AG04449 (cell line): ENCODE results near the gene DIP2C.

Source experiments
- CTCF ChIA-PET: fragments of 350-600 bp; formaldehyde crosslinking; extraction: SDS; loops from one replicate; lab custom pipeline; 2021; ENCODE audit warnings: antibody characterized with exemption; lab: Yijun Ruan, JAX
- POLR2A ChIA-PET: fragments of 400-600, 350-600 bp; formaldehyde crosslinking; extraction: SDS; loops from one replicate; lab custom pipeline; 2020; ENCODE audit warnings: antibody characterized with exemption, inconsistent platforms; lab: Yijun Ruan, JAX
- DNase-seq: peaks from one replicate; pipeline ENCODE4 v3.0.0-alpha.2; 2010; ENCODE audit warnings: low read depth, low spot score
- H3K4me3 ChIP-seq: 2 replicates; pipeline ENCODE4 v1.5.1; 2011; ENCODE audit warnings: low read depth, mild to moderate bottlenecking, control low read depth, low read length
- TF ChIP-seq, protein P1 (sequence below): IDR thresholded peaks from one replicate; pipeline ENCODE4 v1.5.1; 2011; ENCODE audit warnings: mild to moderate bottlenecking, moderate library complexity, low read length, control low read depth, inconsistent platforms; ENCODE audit not compliant: insufficient read depth; ENCODE audit errors: missing control alignments

Gene DIP2C

DNA sequence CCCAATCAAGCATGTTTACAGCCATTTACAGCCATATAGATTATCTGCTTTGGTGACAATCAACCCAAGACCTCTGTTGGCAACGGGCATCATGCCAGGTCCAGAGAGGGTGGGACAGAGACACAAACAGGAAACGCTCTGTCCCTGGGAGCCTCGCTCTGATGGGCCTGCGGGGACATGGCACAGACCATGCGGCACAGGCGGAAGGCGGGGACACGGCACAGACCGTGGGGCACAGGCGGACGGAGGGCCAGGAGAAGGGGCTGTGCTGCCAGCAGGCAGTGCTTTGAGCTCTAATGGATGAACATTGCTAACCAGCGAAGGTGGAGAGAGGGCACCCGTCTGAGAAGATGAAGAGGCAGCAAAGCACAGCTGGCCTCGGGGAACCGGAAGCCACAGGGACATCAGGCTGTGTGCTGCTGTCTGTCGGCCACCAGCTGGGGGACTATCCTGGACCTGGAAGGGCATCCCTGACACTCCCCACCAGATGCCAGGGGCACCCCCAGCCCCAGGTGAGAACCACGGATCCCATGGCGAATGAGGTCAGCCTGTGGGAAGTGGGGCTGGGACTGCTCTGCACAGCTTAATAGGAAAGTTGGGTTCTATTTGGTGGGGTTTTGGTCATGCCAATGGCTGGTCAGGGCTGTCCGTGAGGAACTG, 61.0 kb downstream of the DIP2C start:
- DNase-seq: no peak
- H3K4me3 ChIP-seq: no peak overlapping the region
- TF ChIP-seq, protein P1, sequence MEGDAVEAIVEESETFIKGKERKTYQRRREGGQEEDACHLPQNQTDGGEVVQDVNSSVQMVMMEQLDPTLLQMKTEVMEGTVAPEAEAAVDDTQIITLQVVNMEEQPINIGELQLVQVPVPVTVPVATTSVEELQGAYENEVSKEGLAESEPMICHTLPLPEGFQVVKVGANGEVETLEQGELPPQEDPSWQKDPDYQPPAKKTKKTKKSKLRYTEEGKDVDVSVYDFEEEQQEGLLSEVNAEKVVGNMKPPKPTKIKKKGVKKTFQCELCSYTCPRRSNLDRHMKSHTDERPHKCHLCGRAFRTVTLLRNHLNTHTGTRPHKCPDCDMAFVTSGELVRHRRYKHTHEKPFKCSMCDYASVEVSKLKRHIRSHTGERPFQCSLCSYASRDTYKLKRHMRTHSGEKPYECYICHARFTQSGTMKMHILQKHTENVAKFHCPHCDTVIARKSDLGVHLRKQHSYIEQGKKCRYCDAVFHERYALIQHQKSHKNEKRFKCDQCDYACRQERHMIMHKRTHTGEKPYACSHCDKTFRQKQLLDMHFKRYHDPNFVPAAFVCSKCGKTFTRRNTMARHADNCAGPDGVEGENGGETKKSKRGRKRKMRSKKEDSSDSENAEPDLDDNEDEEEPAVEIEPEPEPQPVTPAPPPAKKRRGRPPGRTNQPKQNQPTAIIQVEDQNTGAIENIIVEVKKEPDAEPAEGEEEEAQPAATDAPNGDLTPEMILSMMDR: no peak
- CTCF ChIA-PET: no interaction called here
- POLR2A ChIA-PET: interaction anchor here (0.6 kb wide), 1 partner anchor 30 kb away, joined by 3 read pairs; no protein-coding TSS in a partner anchor

DNA sequence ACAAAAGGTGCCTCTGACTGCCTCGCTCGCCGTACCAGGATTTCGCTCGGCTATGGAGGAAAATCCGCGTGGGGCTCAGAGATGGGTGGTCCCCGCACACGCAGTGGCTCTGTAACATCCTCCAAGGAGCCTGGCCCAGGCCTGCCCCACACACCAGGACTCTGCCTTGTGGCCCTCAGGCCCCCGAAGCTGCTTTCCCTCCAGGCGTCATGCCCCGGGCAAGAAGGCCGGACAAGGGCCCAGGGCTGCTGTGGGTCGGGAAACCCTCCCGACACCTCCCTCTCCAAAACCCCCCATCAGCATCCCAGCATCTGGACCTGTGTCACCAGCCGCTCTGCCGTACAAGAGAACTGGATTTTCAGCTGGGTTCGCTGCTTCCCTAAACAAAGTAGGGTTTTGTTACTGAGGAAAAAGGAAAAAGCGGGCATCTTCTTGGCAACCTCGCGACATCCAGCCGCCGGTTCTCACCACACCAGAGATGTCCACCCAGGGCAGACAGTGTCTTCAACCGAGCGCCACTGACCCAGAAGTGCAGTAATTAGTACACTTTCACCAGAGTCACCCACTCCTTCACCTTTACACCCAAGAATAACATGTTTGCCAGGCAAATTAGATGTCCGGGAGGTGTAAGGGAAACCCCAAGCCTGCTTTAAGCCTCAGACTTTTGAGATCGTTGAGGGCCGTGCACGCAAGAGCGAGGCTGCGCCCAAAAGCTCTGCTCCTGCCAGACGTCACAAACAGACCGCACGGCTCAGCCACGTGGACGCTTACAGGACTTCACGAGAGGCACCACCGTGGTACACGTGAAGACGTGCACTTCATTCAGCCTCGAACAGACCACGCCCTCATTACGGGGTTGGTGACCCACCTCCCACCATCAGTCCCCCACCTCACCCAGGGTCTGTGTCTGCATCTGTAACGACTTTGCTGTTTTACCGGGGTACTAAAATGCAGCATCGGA, 62.2 kb downstream of the DIP2C start:
- no peak overlapping the region for H3K4me3 ChIP-seq
- no peak for DNase-seq
- ChIA-PET CTCF (no interaction called here), POLR2A (no interaction called here)
- TF ChIP-seq, protein P1: no peak

DNA sequence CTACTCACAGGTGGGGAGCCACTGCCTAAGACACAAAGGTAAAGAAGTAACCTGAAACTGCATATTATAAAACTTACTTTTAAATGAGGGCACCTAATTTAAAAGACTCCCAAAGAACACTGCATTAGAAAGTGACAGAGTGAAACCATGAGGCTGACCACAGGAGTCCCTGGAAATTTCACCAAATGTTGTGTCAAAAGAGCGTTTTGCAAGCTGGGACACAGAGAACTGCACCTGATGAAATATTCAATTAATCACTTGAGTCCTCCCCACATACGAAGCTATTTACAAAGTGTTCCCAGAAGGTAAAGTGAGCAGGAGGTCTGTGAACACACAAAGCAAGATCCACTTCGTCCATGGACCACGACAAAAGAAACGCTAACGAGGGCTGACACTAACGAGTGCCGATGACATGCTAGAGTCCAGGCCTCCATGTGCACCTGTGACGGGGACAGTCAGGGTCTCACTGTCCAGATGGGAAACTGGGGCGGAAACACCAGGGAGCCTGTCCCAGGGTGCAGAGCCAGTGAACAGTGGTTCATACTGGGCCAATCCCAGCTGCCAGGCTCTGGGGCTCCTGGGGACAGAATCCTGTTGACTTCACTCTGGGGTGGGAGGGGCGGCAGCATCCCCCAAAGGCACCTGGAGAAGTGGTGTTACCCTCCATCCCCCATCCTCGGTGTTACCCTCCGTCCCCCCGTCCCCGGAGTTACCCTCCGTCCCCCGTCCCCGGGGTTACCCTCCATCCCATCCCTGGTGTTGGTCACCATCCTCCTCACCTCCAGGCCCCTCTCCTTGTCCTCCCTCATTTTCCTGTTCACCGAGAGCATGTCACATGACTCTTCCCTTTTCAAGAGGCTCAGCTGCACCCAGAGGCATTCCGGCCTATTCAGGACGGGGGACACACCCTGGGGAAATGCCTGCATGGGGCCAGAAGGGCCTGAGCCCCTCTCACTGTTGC, 63.4 kb downstream of the DIP2C start:
- POLR2A ChIA-PET: no interaction called here
- TF ChIP-seq, protein P1: no peak
- CTCF ChIA-PET: no interaction called here
- DNase-seq: no peak
- H3K4me3 ChIP-seq: no peak overlapping the region

DNA sequence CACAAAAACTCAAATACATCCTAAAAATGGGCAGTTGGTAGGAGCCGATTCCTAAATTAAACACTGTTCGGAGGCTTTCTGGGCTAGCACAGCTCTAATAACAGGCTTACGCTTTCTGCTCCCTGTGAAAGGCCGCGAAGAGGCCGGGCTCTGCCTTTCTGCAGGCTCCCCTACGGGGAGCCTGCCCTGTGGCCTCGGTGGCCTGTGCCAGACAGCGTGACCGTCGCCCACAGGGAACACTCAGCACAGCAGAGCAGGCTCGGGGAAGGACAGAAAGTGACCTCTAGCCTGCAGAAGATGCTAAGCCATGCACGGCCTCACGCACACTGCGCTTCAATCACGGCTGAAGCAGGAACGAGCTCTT, 64.2 kb downstream of the DIP2C start:
- no peak for DNase-seq
- TF ChIP-seq, protein P1: no peak
- no peak overlapping the region for H3K4me3 ChIP-seq
- ChIA-PET POLR2A (no interaction called here), CTCF (no interaction called here)

DNA sequence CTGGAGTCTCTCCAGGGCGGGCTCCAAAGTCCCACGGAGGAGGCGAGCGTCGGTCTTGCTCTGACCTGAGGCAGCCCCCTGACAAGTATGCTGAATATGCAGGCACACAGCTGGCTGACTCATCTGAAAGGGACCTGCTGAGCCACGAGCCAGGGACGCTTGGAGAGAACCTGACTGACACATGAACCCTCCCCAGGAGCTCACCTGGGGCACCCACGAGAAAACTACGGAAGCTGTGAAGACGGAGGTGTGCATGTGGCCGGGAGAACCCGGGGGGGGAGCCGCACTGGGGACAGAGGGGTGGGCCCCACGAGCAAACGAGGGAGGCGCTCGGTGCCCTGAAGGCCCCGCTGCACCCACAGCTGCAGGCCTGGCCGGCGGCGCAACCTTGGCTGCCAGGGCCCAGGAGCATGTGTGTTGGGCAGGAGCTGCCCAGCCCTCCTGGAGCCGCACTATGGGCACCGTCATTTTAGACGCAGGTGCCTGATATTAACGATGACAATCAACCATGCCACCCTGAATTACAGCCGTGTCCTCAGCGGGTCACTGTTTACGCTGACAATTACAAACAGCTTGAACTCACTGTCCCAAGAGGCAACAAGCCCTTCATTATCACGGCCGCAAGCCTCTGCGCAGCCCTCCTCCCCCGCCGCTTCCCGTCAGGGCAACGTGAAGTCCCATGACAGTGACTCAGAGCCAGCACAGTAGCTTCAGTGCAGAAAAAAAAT, 64.7 kb downstream of the DIP2C start:
- DNase-seq: no peak
- no peak overlapping the region for H3K4me3 ChIP-seq
- POLR2A ChIA-PET: no interaction called here
- TF ChIP-seq, protein P1: no peak
- CTCF ChIA-PET: no interaction called here
